ENCODE data around the gene LDHB.
"Not testable (repeated sequence)": the region's sequence is repeated elsewhere in the genome, so short reads cannot be mapped to it uniquely, and the experiment has no call there.

The LDHB gene

DNA sequence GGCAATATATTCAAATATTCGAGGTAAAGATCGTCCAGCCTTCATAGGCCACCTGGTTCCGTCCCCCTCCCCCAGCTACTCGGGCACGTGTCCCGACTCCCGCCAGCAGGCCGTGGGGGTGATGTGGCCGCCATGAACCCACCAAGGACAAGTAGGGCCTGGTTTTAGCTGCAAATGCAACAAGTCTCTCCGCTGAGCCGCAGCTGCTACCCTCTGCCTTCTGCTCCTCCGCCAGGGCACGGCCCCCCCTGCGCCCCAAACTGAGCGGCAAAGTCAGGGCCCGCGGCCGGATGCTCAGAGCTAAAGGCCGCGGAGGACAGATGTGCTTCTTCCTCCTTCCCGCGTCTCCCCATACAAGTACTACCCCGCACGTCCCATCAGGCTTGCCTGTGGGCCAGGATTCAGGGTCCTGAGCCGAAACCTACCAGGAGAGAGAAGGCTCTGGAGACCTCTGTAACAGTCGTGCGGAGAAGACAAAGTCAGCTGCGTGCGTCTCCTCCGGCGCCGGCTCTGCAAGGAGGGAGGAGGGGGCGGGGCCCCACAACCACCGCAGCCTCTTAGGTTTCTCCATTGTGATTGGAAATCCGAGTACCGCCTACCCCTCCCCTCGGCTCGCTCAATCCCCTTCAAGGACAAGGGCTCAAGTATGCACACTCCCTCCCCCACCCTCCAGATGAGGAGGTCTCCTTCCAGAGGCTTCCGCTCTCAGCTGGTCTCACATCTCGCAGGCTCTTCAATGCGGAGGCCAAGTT is at the start of gene LDHB:
Gene LDHB, minus strand, starts transcription at position 517 of the 752 bp plus-strand sequence. CDS start 3,171 bp downstream, outside the sequence.
- DNase-seq: peak; percentile 76

DNA sequence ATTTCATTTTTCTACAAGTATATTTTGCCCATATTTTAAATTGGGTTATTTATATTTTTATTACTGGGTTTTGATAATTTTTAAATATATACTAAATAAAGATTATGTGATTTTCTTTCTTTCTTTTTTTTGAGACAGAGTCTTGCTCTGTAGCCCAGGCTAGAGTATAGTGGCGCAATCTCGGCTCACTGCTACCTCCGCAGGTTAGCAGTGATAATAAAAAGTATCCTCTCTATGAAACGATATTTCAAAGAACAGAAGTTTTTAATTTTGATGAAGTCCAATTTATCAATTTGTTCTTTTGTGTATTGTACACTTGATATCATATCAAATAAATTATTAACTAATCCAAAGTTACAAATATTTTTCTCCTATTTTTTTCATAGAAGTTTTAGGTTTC is 47.2 kb upstream of the LDHB start:
- DNase-seq: no peak

DNA sequence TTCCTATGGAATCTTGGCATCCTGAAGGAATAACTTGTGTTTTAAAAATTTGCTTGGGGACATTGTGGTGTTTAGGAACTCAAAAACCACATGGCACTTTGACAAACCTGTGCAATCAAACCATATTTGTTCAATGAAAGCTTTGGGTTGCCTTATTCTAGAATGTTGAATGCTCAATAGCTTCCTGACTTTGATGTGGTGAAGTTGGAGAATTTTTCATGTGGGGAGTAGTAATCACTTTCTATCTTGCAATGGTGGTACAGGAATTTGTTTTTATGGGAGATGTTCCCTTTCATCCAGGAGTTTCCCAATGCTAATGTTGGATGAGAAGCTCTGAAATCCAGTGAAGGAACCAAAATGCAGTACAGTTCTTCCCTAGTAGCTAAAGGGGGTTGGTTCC is 42.2 kb upstream of the LDHB start:
- DNase-seq: no peak

GRCh38 chr12:21697904-21698630 is 40.4 kb upstream of the LDHB start:
- no peak for DNase-seq

DNA sequence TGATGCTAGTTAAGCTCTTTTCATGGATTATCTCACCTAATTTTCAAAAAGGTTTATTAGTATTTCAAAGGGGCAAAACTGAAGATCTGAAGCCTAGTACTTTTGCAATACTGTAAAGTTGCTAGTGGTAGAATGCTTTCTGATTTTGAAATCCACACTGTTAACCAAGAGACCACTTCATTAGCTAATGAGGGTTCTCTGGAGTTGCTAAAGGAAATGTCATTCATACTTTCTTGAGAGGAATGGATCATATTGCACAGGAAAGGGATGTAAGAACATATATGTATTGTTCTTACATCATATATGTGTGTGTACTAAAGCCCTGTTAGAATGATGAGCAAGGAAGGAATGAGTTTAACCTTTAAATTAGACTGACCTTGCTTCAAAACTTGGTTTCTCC is 39.0 kb upstream of the LDHB start:
- DNase-seq: no peak

DNA sequence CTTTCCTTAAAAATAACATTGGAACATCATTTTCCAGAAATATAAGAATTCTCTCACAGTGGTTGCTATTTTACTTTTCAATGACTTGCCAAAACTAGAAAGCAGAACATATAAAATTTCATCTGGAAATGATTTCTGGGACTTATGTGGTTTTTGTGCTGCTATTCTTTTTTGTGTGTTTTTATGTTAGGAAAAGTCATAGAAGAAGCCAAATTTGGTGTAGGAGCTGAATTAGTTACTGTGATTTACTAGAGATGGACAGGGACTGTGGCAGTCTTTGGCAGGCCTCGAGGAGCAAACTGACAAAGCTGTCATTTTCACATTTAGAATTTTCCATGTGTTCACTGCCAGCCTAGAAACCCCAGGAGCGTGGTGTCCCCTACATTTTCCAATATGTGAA is 38.3 kb upstream of the LDHB start:
- DNase-seq: no peak

- no peak for DNase-seq
Observed at GRCh38 chr12:21694660-21695059, 37.0 kb upstream of the LDHB start.

GRCh38 chr12:21691515-21691914 is 33.9 kb upstream of the LDHB start:
- DNase-seq: no peak

- no peak for DNase-seq
Observed at GRCh38 chr12:21690704-21691368, 33.2 kb upstream of the LDHB start.

GRCh38 chr12:21683115-21683514 is 25.5 kb upstream of the LDHB start:
- DNase-seq: no peak

- DNase-seq: no peak
Observed at GRCh38 chr12:21678959-21679358, 21.3 kb upstream of the LDHB start.

- no peak for DNase-seq
Observed at GRCh38 chr12:21677622-21678277, 20.1 kb upstream of the LDHB start.

DNA sequence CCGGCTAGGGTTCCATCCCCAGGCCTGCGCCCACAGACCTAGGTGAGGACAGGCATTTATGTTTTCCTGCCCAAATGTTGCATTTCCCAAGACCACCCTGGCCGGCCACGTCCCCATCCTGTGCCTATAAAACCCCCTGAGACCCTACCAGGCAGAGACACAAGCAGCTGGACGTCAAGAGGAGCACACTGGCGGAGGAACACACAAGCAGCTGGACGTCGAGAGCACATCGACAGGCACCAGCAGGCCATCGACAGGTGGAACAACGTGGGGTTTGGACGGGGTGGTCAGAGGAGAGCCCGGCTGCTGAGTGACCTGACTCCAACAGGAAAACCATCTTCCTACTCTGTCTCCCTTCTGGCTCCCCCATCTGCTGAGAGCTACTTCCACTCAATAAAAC is 19.6 kb upstream of the LDHB start:
- no peak for DNase-seq

- no peak for DNase-seq
Observed at GRCh38 chr12:21676776-21677175, 19.1 kb upstream of the LDHB start.

DNA sequence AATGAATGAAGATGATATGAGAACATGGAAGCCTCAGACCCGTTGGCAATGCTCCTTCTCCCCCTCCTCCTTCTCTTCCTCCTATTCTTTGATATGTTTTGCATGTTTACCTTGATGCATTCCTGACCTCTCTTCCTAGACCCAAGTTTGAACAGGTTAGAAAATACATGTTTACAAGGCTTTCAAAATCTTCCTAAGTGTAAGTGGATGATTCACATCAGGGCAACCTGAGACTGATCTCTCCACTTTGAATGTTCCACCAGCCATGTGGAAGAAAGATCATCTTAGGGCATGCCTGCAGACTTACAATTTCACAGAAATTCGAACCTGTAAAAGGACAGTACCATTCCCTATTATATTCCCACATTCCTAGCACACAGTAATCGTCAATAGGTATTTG is 18.0 kb upstream of the LDHB start:
- no peak for DNase-seq

GRCh38 chr12:21675096-21675495 is 17.5 kb upstream of the LDHB start:
- DNase-seq: no peak

GRCh38 chr12:21673830-21674552 is 16.3 kb upstream of the LDHB start:
- DNase-seq: not testable (repeated sequence)

GRCh38 chr12:21672146-21672545 is 14.5 kb upstream of the LDHB start:
- DNase-seq: no peak

GRCh38 chr12:21666722-21667121 is 9.1 kb upstream of the LDHB start:
- DNase-seq: peak; percentile 56

GRCh38 chr12:21665816-21666215 is 8.2 kb upstream of the LDHB start:
- DNase-seq: no peak

DNA sequence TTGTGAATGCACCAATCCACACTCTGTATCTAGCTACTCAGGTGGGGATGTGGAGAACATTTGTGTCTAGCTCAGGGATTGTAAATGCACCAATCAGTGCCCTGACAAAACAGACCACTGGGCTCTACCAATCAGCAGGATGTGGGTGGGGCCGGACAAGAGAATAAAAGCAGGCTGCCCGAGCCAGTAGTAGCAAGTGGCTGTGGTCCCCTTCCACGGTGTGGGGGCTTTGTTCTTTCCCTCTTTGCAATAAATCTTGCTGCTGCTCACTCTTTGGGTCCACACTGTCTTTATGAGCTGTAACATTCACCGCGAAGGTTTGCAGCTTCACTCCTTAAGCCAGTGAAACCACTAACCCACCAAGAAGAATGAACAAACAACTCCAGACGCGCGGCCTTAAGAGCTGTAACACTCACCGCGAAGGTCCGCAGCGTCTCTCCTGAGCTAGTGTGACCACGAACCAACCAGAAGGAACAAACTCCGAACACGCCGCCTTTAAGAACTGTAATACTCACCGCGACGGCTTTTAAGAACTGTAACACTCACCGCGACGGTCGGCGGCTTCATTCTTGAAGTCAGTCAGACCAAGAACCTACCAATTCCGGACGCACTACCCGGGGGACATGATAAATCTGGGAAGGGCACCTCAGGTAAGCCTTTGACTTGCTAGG is 4.6 kb upstream of the LDHB start:
- no peak for DNase-seq
